Retinal pigment epithelial cell (primary cell): ENCODE data around the gene NEO1.

ENCODE experiments used
- DNase-seq: peaks from one replicate; pipeline ENCODE4 v3.0.0-alpha.2; 2010; ENCODE audit warnings: low read depth
- H3K4me3 ChIP-seq: 2 replicates; pipeline ENCODE4 v1.5.1; 2011; ENCODE audit warnings: mild to moderate bottlenecking, low read length, control low read depth, moderate library complexity
- CTCF ChIP-seq: conservative IDR thresholded peaks from 2 replicates; pipeline ENCODE4 v1.5.1; 2011; ENCODE audit warnings: low read depth, low read length, control low read depth, inconsistent platforms

The NEO1 gene

DNA sequence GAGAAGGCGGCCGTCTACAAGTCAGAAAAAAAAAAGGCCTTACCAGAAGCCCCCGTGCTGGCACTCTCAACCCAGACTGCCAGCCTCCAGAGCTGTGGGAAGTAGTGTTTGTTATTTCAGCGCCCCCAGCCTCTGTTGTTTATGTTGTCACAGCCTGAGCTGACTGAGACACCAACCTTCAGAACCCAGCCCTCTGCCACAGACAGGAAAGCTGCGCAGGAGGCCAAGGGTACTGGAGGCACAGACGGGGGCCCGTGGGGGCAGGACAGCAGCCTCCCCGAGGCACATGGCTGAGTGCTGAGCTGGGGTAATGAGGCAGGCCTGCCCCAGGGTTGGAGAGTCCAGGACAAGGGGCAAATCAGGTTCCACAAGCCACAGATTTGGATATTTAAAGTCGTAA lies 282.8 kb downstream of the NEO1 start:
- TF ChIP-seq CTCF = no peak
- H3K4me3 ChIP-seq = no peak overlapping the region
- no peak for DNase-seq

DNA sequence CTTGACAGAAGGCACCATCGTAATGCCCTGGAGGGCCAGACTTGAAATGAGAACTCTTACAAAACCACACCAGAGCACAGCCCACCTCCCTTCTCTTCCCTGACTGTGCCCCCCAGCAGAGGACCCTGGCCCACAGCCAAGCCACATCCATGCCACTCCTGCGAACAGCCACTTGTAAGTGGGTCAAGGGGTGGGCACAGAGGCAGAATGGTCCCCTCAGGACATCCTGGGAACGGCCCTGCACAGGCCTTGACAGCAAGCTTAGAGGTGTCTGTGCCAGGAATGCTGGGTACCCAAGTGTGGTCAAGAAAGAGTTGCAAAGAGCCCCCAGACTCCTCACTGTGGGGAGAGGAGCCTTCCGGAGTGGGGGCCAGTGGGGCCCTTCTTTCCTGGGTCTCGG lies 283.2 kb downstream of the NEO1 start:
- H3K4me3 ChIP-seq = no peak overlapping the region
- DNase-seq = no peak
- no peak for TF ChIP-seq CTCF

- DNase-seq = no peak
- TF ChIP-seq CTCF = no peak
- H3K4me3 ChIP-seq = no peak overlapping the region
Observed at GRCh38 chr15:73336756-73337155, 284.5 kb downstream of the NEO1 start.

- no peak overlapping the region for H3K4me3 ChIP-seq
- no peak for TF ChIP-seq CTCF
- no peak for DNase-seq
Observed at GRCh38 chr15:73337187-73337586, 284.9 kb downstream of the NEO1 start.

DNA sequence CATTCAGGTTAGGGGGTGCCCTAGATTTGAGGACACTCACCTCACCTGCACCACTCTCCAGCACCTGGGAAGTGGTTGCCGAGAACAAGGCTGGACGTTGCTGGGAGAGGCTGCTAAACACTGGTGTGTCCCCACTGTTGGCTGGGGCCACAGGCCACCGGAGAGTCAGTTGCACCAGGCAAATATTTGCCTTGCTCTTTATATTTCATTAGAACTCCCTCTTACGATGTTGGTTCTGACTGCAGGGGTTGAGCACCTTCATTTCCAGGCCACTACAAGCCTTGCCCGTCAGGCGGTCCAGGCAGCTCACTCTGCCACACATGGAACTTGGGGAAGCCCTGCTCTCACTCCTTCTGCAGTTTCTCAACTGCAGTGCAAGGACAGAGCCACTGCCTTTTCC lies 285.8 kb downstream of the NEO1 start:
- no peak overlapping the region for H3K4me3 ChIP-seq
- DNase-seq = no peak
- no peak for TF ChIP-seq CTCF

DNA sequence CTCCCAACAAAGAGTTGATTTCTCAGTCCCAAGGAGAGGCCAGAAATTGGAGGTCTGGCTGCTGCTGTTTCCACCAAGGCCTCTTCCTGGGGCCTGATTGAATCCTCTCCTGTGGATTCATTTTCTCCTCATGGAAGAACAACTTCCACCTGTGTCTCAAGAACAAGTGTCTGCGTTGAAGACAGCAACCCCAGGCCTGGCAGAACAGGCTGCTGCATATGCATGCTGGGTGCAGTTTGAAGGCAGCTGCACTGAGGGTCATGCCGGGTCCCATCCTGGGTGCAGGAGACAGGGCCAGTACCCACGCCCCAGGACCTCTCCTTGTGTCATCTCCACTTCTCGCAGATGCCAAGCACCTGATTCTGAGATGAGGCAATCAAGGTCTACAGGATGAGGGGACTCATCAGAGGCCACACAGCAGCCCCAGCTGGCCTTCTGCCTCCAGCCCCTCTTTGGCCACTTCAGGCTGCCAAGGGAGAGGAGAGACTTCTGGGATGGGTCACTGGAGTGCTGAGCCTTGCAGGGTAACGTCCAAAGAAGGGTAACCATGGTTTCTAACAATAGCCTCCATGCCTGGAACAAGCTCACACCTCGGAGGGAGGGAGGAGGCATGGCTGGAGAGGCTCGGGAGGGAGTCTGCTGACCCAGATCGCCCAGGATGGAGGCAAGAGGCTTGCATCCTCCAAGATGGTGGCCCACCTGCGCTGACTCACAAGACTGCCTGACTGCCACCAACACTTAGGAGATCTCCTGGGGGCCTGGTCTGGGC lies 286.5 kb downstream of the NEO1 start:
- DNase-seq = no peak
- no peak overlapping the region for H3K4me3 ChIP-seq
- no peak for TF ChIP-seq CTCF

DNA sequence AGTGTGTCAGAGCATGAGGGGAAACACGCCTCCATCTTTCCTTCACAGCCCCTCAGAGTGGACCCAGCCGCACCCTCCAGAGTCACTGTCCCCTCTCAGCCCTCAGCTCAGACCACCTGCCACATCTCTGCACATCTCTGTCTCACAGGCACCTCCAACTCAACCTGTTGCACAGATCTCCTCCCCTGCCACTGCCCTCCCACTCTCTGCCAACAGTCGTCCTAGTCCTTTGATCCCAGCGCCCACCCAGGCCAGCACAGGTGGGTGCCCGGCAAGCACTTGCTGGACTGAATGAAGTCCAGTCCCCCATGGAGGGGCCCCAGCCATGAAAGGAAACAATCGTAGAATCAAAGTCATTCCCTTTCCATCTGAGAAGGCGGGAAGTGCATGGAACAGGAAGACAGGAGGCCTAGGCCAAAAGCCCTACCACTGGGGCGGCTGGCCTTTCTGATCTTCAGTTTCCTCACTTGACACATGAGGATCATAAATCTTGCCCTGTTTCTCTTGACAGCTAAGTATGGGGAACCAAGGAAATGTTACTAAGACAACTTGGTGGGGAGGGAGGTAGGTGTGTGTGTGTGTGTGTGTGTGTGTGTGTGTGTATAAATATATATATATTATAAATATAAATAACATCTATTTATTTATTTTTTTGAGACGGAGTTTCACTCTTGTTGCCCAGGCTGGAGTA lies 288.4 kb downstream of the NEO1 start:
- DNase-seq = no peak
- no peak overlapping the region for H3K4me3 ChIP-seq
- no peak for TF ChIP-seq CTCF
